GM19324 (cell line): ENCODE measurements around the gene ZNRF1.
"Not testable (repeated sequence)": the region's sequence is repeated elsewhere in the genome, so short reads cannot be mapped to it uniquely, and the experiment has no call there.

Experiments
- ATAC-seq: cut with Tn5 transposase; IDR thresholded peaks from one replicate; pipeline ENCODE4 v1.9.1; 2021; ENCODE audit warnings: mild to moderate bottlenecking, moderate library complexity; ENCODE audit not compliant: unreplicated experiment, low FRiP score

ZNRF1 gene

GRCh38 chr16:75109732-75110243 lies 111.0 kb downstream of the ZNRF1 start:
- no peak for ATAC-seq

DNA sequence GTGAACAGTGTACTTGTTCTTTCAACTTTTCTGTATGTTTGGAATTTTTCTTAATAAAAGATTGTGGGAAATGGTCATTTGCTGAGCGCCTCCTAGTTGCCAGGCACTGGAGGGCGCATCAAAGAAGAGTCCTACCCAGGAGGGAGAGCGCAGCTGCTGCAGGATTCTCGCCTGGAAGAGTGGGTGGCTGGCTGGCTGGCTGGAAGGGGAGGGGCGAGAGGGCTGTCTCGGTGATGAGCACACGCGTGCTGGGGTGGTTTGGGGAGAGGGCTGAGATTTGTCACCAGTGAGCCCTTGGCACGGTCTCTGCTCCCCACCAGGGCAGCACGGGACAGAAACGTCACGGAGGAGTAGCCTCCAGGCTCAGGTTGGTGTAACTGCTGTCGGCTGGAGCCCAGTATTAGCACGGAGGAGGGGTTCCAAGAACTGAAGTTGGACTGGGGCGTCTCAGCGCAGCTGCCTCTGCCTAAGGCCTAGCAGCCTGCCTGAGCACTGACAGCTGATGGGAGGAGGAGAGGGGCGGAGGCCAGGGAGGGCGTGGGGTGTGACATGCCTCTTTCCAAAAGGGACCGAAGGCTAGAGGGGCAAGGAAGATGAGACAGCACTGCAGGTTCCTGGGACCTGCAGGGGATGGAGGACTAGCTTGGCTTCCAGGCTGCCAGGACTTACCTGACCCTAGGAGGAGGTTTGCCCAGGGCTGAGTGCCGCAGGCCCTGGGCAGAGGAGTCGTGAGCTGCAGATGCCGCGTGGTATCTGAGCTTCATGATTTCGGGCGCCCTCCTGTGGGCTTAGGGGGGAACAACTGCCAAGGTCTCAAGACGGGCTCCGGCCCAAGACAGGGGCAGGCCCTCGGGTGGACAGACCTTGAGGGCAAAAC lies 112.1 kb downstream of the ZNRF1 start:
- peak; percentile 75 for ATAC-seq

DNA sequence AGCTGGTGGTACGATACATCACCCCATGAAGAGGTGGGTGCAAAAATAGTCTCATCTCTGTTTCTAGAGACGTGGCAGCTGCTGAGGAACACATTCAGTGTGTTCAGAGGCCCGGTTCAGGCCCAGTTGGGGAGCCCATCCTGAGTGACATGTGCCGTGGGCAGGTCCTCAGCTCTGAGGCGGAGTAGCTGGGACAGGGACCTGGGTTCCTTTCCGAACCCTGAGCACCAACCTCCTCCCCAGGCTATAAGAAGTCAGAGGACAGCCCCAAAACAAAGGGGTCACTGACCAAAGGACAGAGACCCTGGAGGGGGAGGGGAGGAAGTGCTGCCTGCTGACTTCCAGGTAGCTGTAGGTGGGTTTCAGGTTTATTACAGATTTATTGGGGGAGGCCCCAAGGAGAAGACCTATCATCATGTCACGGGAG lies 112.7 kb downstream of the ZNRF1 start:
- peak; percentile 8 for ATAC-seq

- no peak for ATAC-seq
Measured at GRCh38 chr16:75111961-75112733, 113.3 kb downstream of the ZNRF1 start.

DNA sequence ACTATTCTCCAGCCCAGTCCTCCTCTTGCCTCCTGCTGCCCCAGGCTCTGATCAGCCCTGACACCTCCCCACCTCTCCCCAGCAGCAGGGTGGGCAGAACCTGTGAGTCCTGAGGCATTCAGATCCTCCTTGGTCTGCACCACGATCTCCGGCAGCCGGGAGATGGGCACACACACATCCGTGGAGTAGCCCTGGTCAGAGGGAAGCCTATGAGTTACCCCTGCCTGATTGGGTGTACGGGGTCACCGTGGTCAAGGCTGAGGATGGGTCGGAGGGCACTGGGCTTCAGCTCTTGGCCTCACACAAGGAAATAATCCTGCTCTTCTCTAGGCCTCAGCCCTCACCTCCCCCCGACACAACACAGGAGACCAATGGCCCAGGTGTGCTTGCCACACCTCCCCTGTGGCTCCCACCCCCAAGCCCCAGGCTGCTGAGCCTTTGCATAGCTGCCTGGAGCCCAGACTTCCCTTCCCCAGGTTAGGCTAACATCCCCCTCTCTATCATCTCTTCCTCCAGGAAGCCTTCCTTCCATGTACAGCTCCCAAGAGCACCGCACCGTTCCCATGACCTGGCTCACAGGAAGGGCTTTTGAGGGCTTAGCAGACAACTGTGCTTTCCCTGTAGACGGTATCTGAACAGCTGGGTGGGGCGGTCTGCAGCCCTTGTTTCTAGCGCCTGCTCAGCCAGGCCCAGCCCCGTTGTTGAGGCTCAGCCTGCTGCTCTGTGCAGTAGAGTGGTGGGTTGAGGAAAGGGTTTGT lies 114.1 kb downstream of the ZNRF1 start:
- ATAC-seq, result no peak

GRCh38 chr16:75113541-75114121 lies 114.8 kb downstream of the ZNRF1 start:
- ATAC-seq, result no peak

DNA sequence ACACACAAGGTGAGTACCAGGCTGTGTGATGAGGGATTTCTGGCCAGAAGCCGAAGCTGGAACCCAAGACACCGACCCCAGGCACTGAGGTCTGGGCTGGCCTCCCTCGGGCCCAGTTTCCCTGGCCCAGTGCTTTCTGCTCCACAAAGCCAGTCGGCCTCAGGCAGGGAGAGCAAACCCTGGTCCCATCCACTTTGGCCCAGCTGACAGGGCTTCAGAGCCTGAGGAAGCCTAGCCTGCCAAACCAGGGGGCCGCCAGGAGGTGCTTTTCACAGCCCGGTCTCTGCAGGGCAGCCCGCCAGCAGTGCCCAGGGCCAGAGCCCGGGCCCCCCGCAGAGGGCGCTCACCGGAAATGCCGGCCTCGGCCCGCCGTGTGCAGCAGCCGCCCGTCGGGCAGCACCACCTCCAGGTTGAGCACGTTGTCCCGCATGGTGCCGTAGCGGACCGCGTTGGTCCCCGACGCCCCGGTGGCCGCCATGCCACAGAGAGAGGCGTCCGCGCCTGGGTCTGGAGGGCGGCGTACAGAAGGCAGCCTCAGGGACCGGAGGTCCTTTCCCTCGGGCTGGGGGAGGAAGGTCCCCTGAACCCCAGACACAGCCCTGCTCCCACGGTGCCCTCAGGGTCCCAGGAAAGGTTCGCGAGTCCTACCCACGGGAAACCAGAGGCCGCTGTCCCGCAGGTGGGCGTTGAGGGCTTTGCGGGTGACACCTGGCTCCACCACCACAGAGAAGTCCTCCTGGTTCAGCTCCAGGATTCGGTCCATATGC lies 115.5 kb downstream of the ZNRF1 start:
- no peak for ATAC-seq

DNA sequence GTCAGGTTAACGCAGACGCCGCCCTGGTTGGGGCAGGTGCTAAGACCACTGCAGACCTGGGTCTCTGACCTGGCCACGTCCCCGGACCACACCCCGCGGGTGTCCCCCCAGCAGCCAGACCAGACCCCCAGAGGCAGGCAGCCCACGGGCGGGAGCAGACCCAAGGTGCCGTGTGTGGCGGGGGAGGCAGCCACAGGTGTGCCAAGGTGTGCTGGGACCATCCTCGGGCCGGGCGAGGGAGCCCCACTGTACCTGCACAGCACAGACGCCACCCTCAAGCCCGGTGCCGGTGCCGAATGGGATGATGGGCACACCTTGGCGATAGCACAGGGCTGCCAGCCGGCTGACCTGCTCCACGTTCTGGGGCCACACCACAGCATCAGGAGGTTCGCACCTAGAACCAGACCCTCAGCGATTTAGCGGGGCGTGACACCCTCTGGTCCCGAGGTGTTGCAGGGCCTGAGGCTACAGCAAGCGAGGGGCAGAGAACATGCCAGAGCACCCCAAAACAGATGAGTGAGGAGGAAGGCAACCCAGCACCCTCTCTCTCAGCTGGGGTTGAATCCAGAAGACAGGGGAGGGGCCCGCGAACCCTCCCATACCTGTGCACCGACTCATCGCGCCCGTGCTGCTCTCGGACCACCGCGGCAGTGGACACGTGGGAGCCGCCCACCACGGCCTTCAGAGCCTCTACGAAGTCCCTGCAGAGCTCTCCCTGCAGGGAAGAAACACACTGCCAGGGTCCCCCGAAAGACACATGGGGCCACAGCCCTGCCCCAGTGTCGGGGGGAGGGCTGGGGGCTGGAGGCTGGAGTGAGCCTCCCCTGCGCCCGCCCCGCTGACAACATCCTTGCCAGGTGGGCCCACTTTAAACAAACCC lies 116.4 kb downstream of the ZNRF1 start:
- no peak for ATAC-seq

DNA sequence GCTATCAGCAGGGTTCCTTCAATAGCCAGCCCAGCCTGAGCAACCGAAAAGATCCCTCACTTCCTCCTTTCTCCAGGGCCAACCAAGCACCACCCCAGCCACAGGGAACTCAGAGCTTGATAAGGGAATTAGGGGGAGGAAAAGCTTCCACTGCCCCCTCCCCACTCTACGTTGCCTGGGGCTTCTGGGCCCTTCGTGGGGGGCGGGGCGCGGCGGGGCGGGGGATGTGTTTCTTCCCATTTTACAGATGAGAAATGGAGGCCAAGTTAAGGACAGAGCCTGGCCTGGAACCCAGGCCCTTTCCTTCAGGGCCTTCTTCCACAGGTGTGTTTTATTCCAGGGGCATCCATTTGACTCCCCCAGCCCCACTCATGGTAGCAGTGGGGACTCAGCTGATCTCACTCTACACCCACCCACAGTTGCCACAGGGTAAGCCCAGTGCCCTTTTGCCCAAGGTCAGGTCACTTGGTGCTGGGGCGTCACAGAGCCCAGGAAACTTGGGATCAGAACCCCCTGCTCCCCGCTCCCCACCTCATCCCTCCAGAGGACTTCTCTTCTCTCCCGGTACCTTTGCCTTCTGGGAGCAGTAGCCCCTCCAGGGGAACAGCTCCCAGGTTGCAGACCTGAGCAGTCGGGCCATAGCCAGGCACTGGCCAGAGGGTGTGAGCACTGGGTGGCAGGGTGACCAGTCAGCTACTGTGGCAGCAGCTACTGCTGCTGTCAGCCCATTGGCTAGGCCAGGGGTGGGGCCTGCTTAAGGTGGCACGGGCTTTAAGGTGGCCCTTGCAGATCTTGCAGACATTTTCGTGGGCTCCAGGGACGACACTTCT lies 117.5 kb downstream of the ZNRF1 start, which contains the start of gene LDHD:
LDHD (minus strand) TSS at position 700 of the 830 bp plus-strand sequence; CDS start at position 640, 60 bp downstream.
- peak; percentile 71 for ATAC-seq

DNA sequence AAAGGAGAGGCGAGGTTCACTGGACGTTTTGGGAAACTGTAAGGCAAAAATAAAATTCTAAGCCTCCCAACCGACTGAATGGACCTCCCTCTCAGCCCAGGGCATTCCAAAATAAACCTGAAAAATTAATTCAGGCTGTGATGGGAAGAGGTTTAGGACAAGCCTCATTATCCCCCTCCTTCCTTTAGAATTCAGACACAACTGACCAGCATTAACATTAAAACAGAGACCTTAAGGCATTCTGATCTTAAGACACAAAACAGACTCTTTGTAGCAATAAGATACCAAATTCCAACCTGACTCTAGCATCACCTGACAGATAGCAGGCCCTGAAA lies 118.1 kb downstream of the ZNRF1 start:
- ATAC-seq, result no peak

GRCh38 chr16:75118943-75119539 lies 120.2 kb downstream of the ZNRF1 start:
- no peak for ATAC-seq

DNA sequence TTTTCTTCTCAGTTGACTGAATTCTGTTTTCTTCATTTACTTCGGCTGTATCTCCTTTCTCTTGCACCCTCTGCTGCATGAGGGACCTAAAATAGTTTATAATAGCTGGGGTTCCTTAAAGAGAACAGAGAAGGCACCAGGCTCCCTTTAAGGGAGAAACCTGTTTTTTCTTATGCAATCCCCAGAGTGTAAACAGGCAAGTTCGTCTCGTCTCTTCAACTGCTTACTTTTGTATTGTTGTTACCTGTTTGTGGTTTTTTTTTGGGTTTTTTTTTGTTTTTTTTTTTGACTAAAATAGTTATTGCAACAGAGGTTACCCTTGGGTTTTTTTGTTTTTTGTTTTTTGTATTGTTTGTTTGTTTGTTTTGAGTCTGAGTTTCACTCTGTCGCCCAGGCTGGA lies 121.4 kb downstream of the ZNRF1 start:
- ATAC-seq, result no peak

- ATAC-seq, result no peak
Measured at GRCh38 chr16:75121949-75122568, 123.2 kb downstream of the ZNRF1 start.

DNA sequence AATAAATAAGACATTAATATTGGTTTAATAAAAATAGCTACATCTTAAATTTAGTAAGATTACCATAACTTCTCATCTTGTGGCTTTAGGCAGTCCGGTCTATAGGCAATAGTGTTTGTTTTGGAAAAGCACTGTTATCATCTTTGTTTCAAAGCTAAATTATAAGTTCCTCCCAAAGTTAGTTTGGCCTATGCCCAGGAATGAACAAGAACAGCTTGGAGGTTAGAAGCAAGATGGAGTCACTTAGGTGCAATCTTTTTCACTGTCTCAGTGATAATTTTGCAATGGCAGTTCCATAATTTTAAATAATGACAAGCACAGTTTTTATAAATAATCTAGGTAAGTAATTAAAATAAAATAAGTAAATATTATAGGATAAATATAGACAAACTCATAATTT lies 123.8 kb downstream of the ZNRF1 start:
- ATAC-seq, result no peak

GRCh38 chr16:75127713-75128415 lies 129.0 kb downstream of the ZNRF1 start:
- ATAC-seq, result no peak

GRCh38 chr16:75129421-75130149 lies 130.8 kb downstream of the ZNRF1 start:
- ATAC-seq, result not testable (repeated sequence)
